Erythroblast (primary cell): ENCODE data around the gene ARL15.
"Not testable (repeated sequence)": the region's sequence is repeated elsewhere in the genome, so short reads cannot be mapped to it uniquely, and the experiment has no call there.

Experiments
- GATA1 ChIP-seq: IDR thresholded peaks from 2 replicates; pipeline ENCODE4 v1.6.1; 2011; ENCODE audit warnings: low read depth, mild to moderate bottlenecking, control low read depth, low read length, moderate library complexity
- POLR2A ChIP-seq: IDR thresholded peaks from 2 replicates; pipeline ENCODE4 v1.6.1; 2011; ENCODE audit warnings: mild to moderate bottlenecking, low read length

- not testable (repeated sequence) for TF ChIP-seq POLR2A, GATA1
These were observed 42.2 kb upstream of the ARL15 start for GRCh38 chr5:54352580-54352979.
